ENCODE measurements around the gene MTFMT.

DNA sequence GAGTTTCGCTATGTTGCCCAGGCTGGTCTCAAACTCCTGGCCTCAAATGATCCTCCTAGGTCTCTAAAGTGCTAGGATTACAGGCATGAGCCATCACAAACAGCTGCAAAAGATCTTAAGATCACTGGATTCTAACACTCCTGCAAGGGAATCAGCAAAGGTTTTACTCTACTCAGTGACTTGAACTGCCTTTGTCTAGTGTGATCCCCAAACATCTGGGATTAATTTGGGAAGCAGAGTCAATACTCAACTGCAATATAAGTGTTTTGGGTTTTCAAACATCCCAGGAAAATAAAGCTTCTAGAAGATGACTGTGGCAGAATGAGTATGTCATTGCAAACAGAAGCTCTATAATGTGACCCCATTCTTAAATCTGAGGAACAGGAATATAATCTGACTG is 47.0 kb downstream of the MTFMT start:
- TF ChIP-seq, protein P1, sequence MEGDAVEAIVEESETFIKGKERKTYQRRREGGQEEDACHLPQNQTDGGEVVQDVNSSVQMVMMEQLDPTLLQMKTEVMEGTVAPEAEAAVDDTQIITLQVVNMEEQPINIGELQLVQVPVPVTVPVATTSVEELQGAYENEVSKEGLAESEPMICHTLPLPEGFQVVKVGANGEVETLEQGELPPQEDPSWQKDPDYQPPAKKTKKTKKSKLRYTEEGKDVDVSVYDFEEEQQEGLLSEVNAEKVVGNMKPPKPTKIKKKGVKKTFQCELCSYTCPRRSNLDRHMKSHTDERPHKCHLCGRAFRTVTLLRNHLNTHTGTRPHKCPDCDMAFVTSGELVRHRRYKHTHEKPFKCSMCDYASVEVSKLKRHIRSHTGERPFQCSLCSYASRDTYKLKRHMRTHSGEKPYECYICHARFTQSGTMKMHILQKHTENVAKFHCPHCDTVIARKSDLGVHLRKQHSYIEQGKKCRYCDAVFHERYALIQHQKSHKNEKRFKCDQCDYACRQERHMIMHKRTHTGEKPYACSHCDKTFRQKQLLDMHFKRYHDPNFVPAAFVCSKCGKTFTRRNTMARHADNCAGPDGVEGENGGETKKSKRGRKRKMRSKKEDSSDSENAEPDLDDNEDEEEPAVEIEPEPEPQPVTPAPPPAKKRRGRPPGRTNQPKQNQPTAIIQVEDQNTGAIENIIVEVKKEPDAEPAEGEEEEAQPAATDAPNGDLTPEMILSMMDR (IDR thresholded peaks at IDR 0.05): no peak
- no peak for TF ChIP-seq POLR2A (IDR thresholded peaks at IDR 0.05)
- TF ChIP-seq EP300 (IDR thresholded peaks at IDR 0.05; ENCODE audit: low read depth): no peak
